SK-N-SH treated with all-trans-retinoic acid at 6 μM for 48 hours (cell line): ENCODE data around the gene NUP210.

Experiments
- ATAC-seq: fragments of 200-7000 bp; cut with Tn5 transposase; 3 replicates; pipeline ENCODE4 v1.9.1; 2020; ENCODE audit warnings: mild to moderate bottlenecking, moderate library complexity
- ARNTL ChIP-seq: fragments of 450-650 bp; formaldehyde crosslinking; IDR thresholded peaks from 2 replicates; pipeline ENCODE4 v1.5.0; 2020; ENCODE audit warnings: low read depth, mild to moderate bottlenecking, moderate library complexity, borderline replicate concordance
- CSDC2 ChIP-seq: fragments of 250-450 bp; sonication (Bioruptor Pico); IDR thresholded peaks from 2 replicates; pipeline ENCODE4 v1.5.0; 2020; ENCODE audit warnings: mild to moderate bottlenecking, moderate library complexity
- ISL1 ChIP-seq: fragments of 250-450 bp; sonication (Bioruptor Pico); IDR thresholded peaks from 2 replicates; pipeline ENCODE4 v2.1.2; 2022; ENCODE audit warnings: mild to moderate bottlenecking, moderate library complexity
- OSR1 ChIP-seq: fragments of 250-450 bp; sonication (Bioruptor Pico); IDR thresholded peaks from 2 replicates; pipeline ENCODE4 v1.8.0; 2022; ENCODE audit warnings: moderate library complexity, mild to moderate bottlenecking, inconsistent platforms
- PPARA ChIP-seq: fragments of 250-450 bp; sonication (Bioruptor Pico); IDR thresholded peaks from 2 replicates; pipeline ENCODE4 v1.5.0; 2020; ENCODE audit warnings: mild to moderate bottlenecking, borderline replicate concordance
- RARB ChIP-seq: fragments of 250-450 bp; sonication (Bioruptor Pico); IDR thresholded peaks from 2 replicates; pipeline ENCODE4 v1.8.0; 2021; ENCODE audit warnings: mild to moderate bottlenecking, moderate library complexity
- SNAI2 ChIP-seq: fragments of 250-450 bp; sonication (Bioruptor Pico); IDR thresholded peaks from 2 replicates; pipeline ENCODE4 v1.5.0; 2020; ENCODE audit warnings: mild to moderate bottlenecking, moderate library complexity
- TCF4 ChIP-seq: fragments of 250-450 bp; sonication (Bioruptor Pico); IDR thresholded peaks from 2 replicates; pipeline ENCODE4 v1.8.0; 2021; ENCODE audit warnings: mild to moderate bottlenecking, moderate library complexity, borderline replicate concordance
- TOX ChIP-seq: fragments of 250-450 bp; sonication (Bioruptor Pico); IDR thresholded peaks from 2 replicates; pipeline ENCODE4 v1.8.0; 2021; ENCODE audit warnings: mild to moderate bottlenecking, moderate library complexity, borderline replicate concordance
- ZC3H10 ChIP-seq: fragments of 250-450 bp; sonication (Bioruptor Pico); IDR thresholded peaks from 2 replicates; pipeline ENCODE4 v1.5.1; 2021; ENCODE audit warnings: mild to moderate bottlenecking, moderate library complexity
- ZFP3 ChIP-seq: fragments of 250-450 bp; sonication (Bioruptor Pico); IDR thresholded peaks from 2 replicates; pipeline ENCODE4 v1.5.0; 2020; ENCODE audit warnings: mild to moderate bottlenecking, moderate library complexity
- ZFP30 ChIP-seq: fragments of 450-650 bp; formaldehyde crosslinking; IDR thresholded peaks from 2 replicates; pipeline ENCODE4 v1.5.0; 2022; ENCODE audit warnings: mild to moderate bottlenecking, moderate library complexity
- ZNF565 ChIP-seq: fragments of 450-650 bp; formaldehyde crosslinking; conservative IDR thresholded peaks from 2 replicates; pipeline ENCODE4 v1.5.0; 2020; ENCODE audit warnings: low read depth, mild to moderate bottlenecking, moderate library complexity
- ZNF70 ChIP-seq: fragments of 450-650 bp; formaldehyde crosslinking; IDR thresholded peaks from 2 replicates; pipeline ENCODE4 v1.5.0; 2020; ENCODE audit warnings: mild to moderate bottlenecking, moderate library complexity
- ZNF8 ChIP-seq: fragments of 450-650 bp; formaldehyde crosslinking; IDR thresholded peaks from 2 replicates; pipeline ENCODE4 v1.5.0; 2020; ENCODE audit warnings: mild to moderate bottlenecking, moderate library complexity
- TF ChIP-seq, protein P1 (sequence below): fragments of 250-450 bp; sonication (Bioruptor Pico); IDR thresholded peaks from 2 replicates; pipeline ENCODE4 v1.8.0; 2020; ENCODE audit warnings: mild to moderate bottlenecking, moderate library complexity, borderline replicate concordance
- TF ChIP-seq, protein P2 (sequence below): fragments of 250-450 bp; sonication (Bioruptor Pico); IDR thresholded peaks from 2 replicates; pipeline ENCODE4 v1.8.0; 2021; ENCODE audit warnings: low read depth, mild to moderate bottlenecking, moderate library complexity, borderline replicate concordance
- TF ChIP-seq, protein P3 (sequence below): fragments of 250-450 bp; sonication (Bioruptor Pico); IDR thresholded peaks from 2 replicates; pipeline ENCODE4 v1.5.1; 2021; ENCODE audit warnings: mild to moderate bottlenecking, moderate library complexity
- TF ChIP-seq, protein P4 (sequence below): fragments of 250-450 bp; sonication (Bioruptor Pico); IDR thresholded peaks from 2 replicates; pipeline ENCODE4 v1.5.1; 2020; ENCODE audit warnings: low read depth, mild to moderate bottlenecking, moderate library complexity
- TF ChIP-seq, protein P5 (sequence below): fragments of 250-450 bp; sonication (Bioruptor Pico); IDR thresholded peaks from 2 replicates; pipeline ENCODE4 v1.5.0; 2020; ENCODE audit warnings: mild to moderate bottlenecking, moderate library complexity

The NUP210 gene

DNA sequence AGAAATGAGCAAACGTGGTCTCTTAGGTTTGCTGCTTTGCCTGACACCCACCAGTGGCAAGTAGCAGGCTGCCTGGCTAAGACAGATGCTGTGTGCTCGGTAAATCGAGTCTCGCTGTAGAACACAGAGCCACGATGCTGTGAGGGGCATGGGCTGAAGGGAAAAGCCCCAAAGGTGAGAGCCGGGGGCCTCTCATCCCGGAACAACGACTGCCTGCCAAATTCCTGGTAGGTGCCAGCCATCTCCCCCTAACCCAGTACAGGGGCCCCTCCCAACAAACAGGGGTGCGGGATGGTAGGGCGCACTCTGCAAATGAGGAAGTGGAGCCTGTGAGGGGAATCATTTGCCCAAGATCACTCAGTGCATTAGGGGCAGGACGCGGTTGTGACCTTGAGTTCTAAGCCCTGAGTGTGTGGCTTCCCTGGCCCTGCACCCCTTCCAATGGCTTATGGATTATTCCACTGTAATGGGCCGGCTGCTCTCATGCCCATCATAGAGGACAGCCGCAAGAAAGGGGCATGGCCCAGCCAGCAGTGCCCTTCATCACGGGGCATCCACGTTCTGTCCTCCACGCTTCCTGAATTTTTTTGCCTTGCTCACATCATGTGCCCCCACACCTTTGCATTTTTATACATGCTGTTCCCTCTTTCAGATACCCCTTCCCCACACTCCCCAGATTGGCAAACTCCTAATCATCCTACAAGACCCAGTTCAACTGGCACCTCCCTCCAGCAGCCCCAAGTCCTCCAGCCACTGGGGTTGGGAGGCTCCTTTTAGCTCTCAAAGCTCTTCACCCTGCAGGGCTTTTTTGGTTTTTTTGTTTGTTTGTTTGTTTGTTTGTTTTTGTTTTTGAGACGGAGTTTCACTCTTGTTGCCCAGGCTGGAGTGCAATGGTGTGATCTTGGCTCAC lies 125.4 kb downstream of the NUP210 start:
- ATAC-seq, result no peak
- TF ChIP-seq, protein P1, sequence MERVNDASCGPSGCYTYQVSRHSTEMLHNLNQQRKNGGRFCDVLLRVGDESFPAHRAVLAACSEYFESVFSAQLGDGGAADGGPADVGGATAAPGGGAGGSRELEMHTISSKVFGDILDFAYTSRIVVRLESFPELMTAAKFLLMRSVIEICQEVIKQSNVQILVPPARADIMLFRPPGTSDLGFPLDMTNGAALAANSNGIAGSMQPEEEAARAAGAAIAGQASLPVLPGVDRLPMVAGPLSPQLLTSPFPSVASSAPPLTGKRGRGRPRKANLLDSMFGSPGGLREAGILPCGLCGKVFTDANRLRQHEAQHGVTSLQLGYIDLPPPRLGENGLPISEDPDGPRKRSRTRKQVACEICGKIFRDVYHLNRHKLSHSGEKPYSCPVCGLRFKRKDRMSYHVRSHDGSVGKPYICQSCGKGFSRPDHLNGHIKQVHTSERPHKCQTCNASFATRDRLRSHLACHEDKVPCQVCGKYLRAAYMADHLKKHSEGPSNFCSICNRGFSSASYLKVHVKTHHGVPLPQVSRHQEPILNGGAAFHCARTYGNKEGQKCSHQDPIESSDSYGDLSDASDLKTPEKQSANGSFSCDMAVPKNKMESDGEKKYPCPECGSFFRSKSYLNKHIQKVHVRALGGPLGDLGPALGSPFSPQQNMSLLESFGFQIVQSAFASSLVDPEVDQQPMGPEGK (CRISPR knock-in tag), result no peak
- TF ChIP-seq ZNF565 (no peak), ZFP3 (CRISPR knock-in tag) (peak; percentile 91)

DNA sequence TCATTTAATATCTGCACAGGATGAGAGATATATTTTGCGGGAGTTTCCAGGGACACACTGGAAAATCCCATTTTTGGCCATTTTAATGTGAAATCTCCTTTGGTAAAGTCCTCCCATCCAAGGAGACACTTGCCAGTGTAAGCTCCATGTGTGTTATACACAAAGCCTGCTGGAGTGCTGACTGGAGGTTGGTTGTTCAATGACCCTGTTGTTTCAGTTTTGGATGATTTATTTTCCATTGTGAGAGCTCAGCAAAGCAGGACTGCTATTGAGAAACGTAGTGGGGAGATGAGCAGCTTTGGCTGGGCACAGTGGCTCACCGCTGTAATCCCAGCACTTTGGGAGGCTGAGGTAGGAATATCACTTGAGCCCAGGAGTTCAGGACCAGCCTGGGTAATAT lies 127.7 kb downstream of the NUP210 start:
- ATAC-seq, result no peak
- TF ChIP-seq ZFP3 (CRISPR knock-in tag), result no peak
- no peak for TF ChIP-seq OSR1 (CRISPR knock-in tag)
- no peak for TF ChIP-seq ZNF8 (CRISPR knock-in tag)
- no peak for TF ChIP-seq ARNTL (CRISPR knock-in tag)
- TF ChIP-seq TCF4 (CRISPR knock-in tag), result no peak
- TF ChIP-seq CSDC2, result no peak
- TF ChIP-seq, protein P2, sequence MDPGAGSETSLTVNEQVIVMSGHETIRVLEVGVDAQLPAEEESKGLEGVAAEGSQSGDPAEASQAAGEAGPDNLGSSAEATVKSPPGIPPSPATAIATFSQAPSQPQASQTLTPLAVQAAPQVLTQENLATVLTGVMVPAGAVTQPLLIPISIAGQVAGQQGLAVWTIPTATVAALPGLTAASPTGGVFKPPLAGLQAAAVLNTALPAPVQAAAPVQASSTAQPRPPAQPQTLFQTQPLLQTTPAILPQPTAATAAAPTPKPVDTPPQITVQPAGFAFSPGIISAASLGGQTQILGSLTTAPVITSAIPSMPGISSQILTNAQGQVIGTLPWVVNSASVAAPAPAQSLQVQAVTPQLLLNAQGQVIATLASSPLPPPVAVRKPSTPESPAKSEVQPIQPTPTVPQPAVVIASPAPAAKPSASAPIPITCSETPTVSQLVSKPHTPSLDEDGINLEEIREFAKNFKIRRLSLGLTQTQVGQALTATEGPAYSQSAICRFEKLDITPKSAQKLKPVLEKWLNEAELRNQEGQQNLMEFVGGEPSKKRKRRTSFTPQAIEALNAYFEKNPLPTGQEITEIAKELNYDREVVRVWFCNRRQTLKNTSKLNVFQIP (CRISPR knock-in tag), result no peak
- TF ChIP-seq ZFP30, result no peak
- TF ChIP-seq PPARA (CRISPR knock-in tag), result no peak
- TF ChIP-seq, protein P1 (CRISPR knock-in tag), result no peak
- TF ChIP-seq ISL1 (CRISPR knock-in tag), result no peak

DNA sequence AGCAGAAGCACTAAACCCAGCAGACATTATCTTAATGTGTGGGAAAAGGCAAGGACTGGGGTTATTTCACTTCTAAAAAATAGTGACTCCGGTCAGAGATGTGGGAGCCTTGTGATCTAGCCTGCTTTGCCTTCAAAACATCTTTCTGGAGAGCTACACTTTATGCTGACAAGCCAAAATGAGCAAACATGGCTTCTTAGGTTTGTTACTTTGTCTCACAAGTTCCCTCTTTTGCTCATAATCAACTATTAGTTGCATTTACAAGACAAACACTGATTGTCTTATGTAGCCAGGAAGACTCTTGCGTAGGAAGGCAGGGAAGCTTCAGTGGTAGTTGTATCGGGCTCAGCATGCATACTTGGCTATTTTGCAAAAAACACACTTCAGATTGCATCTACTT lies 129.2 kb downstream of the NUP210 start:
- TF ChIP-seq, protein P2 (CRISPR knock-in tag), result no peak
- TF ChIP-seq CSDC2, result no peak
- no peak for TF ChIP-seq RARB (CRISPR knock-in tag)
- TF ChIP-seq ZNF565, result no peak
- no peak for TF ChIP-seq TCF4 (CRISPR knock-in tag)
- TF ChIP-seq SNAI2, result no peak
- TF ChIP-seq OSR1 (CRISPR knock-in tag), result no peak
- no peak for TF ChIP-seq TOX (CRISPR knock-in tag)
- TF ChIP-seq, protein P3, sequence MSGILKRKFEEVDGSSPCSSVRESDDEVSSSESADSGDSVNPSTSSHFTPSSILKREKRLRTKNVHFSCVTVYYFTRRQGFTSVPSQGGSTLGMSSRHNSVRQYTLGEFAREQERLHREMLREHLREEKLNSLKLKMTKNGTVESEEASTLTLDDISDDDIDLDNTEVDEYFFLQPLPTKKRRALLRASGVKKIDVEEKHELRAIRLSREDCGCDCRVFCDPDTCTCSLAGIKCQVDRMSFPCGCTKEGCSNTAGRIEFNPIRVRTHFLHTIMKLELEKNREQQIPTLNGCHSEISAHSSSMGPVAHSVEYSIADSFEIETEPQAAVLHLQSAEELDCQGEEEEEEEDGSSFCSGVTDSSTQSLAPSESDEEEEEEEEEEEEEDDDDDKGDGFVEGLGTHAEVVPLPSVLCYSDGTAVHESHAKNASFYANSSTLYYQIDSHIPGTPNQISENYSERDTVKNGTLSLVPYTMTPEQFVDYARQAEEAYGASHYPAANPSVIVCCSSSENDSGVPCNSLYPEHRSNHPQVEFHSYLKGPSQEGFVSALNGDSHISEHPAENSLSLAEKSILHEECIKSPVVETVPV (CRISPR knock-in tag), result no peak
- no peak for TF ChIP-seq ZC3H10 (CRISPR knock-in tag)
- TF ChIP-seq, protein P1 (CRISPR knock-in tag), result no peak
- TF ChIP-seq ZFP30, result no peak
- TF ChIP-seq ARNTL (CRISPR knock-in tag), result no peak
- TF ChIP-seq, protein P4, sequence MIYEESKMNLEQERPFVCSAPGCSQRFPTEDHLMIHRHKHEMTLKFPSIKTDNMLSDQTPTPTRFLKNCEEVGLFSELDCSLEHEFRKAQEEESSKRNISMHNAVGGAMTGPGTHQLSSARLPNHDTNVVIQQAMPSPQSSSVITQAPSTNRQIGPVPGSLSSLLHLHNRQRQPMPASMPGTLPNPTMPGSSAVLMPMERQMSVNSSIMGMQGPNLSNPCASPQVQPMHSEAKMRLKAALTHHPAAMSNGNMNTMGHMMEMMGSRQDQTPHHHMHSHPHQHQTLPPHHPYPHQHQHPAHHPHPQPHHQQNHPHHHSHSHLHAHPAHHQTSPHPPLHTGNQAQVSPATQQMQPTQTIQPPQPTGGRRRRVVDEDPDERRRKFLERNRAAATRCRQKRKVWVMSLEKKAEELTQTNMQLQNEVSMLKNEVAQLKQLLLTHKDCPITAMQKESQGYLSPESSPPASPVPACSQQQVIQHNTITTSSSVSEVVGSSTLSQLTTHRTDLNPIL (CRISPR knock-in tag), result no peak
- no peak for TF ChIP-seq ZFP3 (CRISPR knock-in tag)
- no peak for TF ChIP-seq ZNF70 (CRISPR knock-in tag)
- TF ChIP-seq, protein P5, sequence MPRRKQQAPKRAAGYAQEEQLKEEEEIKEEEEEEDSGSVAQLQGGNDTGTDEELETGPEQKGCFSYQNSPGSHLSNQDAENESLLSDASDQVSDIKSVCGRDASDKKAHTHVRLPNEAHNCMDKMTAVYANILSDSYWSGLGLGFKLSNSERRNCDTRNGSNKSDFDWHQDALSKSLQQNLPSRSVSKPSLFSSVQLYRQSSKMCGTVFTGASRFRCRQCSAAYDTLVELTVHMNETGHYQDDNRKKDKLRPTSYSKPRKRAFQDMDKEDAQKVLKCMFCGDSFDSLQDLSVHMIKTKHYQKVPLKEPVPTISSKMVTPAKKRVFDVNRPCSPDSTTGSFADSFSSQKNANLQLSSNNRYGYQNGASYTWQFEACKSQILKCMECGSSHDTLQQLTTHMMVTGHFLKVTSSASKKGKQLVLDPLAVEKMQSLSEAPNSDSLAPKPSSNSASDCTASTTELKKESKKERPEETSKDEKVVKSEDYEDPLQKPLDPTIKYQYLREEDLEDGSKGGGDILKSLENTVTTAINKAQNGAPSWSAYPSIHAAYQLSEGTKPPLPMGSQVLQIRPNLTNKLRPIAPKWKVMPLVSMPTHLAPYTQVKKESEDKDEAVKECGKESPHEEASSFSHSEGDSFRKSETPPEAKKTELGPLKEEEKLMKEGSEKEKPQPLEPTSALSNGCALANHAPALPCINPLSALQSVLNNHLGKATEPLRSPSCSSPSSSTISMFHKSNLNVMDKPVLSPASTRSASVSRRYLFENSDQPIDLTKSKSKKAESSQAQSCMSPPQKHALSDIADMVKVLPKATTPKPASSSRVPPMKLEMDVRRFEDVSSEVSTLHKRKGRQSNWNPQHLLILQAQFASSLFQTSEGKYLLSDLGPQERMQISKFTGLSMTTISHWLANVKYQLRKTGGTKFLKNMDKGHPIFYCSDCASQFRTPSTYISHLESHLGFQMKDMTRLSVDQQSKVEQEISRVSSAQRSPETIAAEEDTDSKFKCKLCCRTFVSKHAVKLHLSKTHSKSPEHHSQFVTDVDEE (CRISPR knock-in tag), result no peak
- no peak for TF ChIP-seq ISL1 (CRISPR knock-in tag)
- TF ChIP-seq, all 23 proteins: peak for 0
- no peak for ATAC-seq
